ELR (cell line): ENCODE results near the gene PBOV1.
A peak's percentile ranks its signal among the peaks of the same experiment; 100 is the strongest.

Experiments
- DNase-seq: peaks from one replicate; pipeline ENCODE4 v3.0.0-alpha.2; 2015; ENCODE audit warnings: low read depth

Gene PBOV1

DNA sequence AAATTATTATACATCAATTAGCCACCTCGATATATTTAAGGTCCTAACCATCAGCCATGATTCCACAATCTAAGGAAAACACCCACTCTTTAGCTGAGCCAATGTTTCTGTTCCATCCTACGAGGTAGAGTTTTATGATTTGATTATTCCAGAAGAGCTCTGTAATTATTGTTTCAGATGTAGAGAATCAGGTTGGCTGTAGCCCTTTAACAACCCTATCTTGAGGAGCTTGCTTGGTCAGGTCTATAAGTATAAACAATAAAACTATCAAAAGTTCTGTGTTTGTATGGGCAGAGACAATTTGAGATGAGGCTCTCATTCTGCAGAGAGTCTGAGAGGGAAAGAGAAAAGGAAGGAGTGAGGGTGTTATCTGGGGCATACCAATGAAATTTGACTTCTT, at the start of gene PBOV1:
TSS of gene PBOV1 (minus strand) at position 43 of the 400 bp plus-strand sequence. CDS start 96 bp downstream, outside the sequence.
- DNase-seq = no peak

DNA sequence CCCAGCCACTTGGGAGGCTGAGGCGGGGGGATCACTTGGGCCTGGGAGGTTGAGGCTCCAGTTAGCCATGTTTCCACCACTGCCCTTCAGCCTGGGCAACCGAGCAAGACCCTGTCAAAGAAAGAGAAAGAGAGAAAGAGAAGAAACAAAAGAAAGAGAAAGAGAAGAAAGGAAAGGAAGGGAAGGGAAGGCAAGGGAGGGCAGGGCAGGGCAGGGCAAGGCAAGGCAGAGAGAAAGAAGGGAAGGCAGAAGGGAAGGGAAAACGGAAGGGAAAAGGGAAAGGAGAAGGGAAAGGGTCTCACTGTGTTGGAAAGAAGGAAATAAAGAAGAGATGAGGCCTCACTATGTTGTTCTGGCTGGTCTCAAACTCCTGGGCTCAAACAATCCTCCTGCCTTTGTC, 47.8 kb upstream of the PBOV1 start:
- DNase-seq = no peak

DNA sequence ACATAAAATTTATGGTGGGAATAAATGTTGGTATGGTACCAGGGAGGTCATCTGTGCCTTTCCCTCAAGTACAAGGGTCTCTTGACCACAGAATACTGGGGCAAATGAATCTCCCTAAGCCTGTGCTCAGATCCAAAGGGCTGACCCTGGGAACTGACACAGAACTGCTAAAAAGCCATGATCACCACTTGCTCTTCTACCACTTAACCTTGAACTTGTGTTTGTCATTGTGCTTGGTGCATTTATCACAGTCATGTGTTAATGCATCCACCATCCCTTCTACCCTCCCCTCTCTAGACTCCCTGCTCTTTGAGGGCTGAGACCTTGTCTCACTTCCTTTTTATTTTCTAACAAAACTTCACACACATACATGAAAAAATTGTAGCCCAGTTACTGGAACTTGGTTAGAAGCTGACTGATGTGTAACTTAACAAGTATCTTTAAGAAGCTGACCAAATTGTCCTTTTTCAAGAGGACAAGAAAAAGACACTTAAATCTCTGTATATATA, 46.1 kb upstream of the PBOV1 start:
- no peak for DNase-seq

DNA sequence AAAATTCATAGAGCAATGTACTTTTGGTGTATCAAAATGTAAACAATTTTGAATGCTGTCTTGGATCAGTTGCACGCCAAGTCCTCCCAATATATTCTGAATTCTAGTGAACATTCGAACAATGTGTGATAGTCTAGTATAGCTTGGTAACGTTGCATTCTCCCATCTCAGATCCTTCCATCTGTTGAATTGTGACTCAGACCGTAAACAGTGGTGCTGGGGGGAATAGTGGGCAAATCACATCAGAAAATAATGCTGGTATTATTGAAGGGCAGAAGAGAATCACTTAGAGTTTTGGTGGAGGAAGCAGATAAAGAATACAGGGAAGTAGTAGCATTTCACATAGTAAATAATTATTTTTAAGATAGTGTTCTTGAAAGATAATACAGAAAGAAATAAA, 45.7 kb upstream of the PBOV1 start:
- no peak for DNase-seq

DNA sequence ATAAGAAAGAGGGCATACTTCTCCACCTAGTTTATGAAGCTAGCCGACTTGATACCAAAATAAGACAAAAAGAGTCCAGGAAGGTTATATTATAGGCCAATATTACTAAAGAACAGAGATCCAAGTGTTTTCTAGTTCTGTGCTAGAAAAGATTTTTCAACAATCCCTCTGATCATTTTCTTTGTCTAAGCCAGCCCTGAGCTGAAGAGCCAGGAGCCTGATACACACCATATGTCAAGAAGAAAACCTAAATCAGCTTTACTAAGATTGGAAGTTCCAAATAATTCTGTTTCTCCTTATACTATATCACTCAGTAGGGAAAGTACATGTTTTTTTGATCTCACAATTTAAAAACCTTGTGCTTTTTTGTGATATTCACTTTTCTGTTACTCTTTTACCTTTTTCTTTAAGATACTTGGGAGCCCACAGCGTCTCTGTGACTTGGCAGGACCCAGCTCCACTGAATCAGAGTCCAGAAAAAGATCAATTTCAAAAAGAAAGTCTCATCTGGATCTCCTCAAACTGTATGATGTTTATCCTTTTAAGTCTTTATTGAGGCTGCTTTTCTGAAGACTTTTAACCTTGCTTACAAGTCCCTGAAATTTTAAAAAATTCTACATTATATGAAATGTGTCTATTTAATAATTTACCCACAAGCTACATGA, 43.0 kb upstream of the PBOV1 start:
- no peak for DNase-seq

DNA sequence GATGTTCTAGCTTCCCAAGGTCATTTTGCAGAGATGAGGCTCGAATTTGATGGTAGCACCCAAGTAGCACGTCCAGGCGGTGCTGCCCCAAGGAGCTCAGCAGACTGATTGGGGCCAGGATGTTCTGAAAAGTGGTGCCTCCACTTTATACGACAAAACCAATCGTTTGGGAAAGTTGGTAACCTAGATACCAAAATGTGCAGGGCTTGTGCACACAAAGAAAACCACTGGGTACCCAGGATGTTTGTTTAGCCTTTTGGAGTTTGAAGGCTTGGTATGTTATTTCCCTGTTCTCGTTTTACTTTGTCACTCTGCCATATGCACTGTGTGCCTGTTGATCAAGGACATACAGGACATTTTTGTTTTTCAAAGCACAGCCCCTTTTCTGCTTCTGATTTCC, 40.7 kb upstream of the PBOV1 start:
- DNase-seq = no peak

DNA sequence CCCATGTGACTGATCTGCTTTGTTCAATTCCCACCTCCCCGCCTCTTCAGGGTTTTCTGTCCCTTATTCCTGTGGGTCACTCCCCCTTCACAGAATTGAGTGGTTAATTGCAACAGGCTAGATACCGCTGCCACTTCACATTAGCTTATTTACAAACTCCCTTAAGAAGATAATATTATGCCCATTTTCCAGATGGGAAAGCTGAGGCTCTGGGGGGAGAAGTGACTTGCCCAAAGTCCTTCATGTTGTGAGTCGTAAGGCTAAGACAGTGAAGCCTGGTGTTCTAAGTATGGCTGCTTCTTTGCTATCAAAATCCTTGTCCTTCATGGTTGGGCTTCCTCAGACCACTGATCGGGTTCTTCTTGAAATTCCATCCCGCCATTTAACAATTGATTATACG, 39.9 kb upstream of the PBOV1 start:
- DNase-seq = no peak

DNA sequence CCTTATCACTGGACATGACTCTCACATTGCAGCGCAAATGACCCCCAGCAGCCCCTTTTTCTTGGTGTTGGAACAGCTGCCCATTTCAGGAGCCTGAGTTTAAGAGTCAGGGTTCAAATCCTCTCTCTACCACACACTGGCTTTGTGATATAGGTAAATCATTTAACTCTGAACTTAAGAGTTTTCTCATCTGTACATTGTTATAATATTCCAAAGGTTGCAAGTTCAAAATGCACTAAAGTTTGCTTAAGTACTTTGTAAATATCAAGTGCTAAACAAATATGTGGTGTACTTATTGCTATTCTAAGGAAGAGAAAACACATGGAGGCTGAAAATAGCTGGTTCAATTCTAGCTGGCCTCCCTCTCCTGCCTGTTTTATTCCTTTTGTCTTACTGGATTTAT, 39.3 kb upstream of the PBOV1 start:
- no peak for DNase-seq

DNA sequence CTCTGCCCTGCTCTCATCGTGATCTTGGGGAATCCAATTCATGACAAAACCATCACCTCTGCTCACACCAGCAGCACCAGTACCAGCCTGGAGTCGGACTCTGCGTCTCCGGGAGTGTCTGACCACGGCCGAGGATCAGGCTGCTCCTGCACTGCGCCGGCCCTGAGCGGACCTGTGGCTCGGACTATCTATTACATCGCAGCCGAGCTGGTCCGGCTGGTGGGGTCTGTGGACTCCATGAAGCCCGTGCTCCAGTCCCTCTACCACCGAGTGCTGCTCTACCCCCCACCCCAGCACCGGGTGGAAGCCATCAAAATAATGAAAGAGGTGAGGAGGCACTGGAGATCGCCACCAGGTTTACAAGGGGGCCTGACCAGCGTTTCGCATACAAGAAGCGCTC, 37.2 kb upstream of the PBOV1 start:
- DNase-seq = no peak

DNA sequence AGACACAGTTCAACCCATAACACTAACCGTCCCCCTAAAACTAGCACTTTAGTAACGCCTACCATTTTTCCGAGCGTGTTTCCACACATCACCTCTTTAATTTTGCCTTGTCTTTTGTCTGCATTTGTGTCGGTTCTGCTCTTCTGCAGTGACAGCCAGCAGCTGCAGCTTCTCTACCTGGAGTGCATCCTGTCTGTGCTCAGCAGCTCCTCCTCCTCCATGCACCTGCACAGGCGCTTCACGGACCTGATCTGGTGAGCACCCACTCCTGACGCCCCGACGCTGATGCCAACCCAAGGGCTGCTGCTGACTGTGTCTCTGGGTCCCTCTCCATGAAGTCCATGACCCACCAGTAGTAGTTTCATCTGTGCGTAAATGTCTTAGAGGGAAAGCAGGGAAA, 35.4 kb upstream of the PBOV1 start:
- DNase-seq = no peak

DNA sequence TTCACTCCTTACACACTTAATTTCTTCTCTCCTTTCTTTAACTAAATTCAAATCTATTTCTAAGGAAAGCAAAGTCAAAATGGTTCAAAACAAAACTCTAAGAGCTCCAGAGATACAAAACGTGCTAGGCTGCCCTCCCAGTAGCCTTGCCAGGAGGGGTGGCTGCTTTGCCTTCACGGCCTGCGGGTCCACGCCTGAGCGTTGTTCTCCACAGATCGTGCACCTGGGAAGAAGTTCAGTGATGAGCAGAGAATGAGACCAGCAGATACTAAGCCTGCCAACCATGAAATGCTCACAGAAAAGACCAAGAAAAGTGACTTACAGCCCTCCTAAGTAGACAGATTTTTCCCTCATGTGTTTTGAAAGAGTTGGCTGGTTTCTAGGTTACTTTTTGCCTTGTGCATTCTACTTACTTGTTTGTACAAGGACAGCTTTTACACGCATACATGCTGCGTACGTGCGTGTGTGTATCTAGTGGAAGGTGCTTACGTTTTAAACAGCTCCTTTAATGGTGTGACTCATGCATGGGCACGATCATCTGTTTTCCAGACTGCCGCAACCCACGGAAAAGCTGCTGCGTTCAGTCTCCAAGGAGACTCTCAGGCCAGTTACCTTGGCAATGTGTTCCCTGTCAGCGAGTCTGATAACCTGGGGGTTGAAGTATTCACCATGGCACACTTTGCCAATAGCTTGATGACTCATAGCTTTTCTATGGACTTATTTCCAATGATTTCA, 32.4 kb upstream of the PBOV1 start:
- DNase-seq = peak; percentile 58

DNA sequence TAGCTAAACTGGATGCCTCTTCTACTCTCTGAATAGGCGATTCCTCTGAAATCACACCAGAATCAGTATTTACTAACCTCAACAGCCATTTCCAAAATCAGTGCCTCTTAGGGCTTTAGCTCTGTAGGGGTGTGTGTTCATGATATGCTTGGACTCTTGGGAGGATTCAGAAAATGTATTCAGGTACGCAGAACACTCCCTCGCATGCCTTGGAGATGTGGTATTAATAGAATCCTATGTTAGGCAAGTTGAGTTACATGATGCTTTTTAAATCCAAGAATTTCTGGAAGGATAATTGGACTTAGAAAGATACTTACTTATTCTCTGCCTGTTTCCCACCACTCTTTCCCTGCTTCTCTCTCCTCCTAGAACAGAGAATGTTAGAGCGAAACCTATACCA, 31.8 kb upstream of the PBOV1 start:
- DNase-seq = no peak

DNA sequence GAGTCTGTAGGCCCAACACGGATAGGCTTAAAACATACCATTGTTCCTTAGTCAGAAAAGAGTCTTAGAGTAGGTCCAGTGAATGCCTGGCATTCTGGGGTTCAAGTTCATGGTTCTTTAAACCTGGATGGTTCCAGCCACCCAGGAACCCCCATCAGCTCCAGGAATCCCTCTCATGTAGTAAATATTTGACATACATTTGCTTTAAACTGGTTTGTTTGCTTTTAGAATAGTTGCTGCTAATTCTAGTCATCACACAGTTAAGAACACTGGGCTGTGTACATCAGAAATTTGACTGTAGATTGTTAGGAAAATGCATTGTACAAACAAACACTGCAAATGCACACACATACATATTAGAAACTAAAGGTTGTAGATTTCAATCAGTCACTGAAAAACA, 30.6 kb upstream of the PBOV1 start:
- no peak for DNase-seq

DNA sequence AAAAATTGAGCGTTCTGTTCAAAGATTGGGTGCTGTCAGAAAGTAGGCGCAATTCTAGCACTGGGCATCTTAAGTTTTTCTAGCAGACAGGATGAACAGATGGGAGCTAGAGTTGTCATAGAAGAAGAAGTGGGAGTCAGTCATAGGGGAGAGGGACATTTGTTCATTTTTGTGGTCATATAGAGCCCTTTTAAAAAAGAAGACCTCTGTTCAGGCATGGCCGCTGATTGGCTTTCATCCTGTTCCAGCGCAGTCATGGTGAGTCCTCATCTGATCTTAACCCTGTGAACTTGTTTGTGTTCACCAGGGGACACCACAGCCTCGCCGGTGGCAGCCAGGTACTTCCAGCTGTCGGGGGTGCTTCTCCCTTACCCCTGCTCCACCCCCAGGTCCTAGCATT, 29.7 kb upstream of the PBOV1 start:
- no peak for DNase-seq

DNA sequence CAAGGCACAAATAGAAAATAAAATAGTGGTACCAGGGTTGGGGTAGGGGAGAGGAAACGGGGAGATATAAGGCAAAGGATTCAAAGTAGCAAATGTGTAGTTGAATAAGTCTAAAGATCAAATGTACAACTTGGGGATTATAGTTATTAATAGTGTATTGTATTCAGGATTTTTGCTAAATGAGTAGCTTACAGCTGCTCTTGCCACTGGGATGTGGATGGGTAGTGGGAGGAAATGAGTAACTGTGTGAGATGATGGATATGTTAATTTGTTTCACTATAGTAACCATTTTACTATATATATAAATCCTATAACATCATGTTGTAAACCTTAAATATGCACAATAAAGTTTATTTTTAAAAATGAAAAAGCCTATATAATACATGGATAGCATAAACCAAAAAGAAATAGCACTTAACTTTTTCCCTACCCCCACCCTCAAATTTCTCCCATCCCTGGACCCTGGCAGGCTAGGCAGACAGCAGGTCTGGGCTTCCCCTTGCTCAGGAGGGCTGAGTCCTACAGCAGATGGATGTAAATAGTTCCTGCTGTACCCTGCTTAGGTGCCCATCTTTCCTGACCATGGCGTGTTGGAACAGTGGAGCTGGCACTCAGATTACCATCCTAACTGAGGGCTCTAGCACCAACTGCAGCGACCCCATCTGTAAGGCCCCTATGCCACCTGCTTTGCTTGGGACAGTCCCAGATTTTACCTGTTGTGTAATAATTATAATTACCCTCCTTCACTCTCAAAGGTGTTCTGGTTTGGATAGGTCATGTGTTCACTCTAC, 28.6 kb upstream of the PBOV1 start:
- DNase-seq = peak; percentile 23

DNA sequence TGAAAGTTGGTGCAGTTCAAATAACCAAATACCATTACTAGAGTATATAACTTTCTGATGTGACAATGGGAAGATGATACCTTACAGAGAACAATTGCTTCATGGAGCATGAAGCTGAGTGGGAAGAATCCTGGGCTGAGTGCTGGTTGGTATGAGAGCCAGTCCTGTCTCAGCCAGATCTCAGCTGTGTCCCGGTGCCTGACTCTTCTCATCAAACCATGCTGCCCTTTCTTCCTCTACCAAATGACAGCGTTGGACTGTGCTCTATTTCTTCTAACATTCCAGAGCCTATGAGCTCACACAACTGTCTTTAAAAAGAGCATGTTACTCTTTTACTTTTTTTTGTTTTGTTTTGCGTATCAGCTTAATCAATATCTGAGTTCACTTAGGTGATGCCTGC, 27.5 kb upstream of the PBOV1 start:
- no peak for DNase-seq

DNA sequence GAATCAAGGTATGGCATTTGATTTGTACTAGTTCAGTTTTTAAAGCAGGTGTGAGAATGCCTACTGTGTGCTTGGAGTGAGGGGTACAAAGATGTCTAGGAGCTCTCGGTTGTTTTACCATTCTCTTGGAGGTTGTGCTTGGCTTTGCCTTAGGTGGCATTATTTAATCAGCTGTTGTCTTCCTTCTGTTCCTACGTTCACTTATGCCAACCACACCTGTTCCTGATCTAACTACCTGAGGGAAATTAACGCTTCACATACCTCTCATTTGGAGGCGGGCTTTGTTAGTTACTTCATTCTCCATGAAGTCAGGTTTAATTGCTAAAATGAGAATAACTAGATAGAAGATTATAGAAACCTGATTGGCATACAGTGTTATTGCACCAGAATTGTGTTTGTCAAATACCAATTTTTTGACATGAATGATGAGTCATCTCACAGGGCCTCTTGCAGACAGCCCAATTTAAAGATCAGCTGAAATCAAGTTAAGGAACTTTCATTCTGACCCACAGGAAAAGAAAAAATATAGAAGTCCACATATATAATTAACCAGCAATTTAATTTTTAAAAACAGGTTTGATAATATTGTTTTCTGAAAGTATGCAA, 24.8 kb upstream of the PBOV1 start:
- no peak for DNase-seq

DNA sequence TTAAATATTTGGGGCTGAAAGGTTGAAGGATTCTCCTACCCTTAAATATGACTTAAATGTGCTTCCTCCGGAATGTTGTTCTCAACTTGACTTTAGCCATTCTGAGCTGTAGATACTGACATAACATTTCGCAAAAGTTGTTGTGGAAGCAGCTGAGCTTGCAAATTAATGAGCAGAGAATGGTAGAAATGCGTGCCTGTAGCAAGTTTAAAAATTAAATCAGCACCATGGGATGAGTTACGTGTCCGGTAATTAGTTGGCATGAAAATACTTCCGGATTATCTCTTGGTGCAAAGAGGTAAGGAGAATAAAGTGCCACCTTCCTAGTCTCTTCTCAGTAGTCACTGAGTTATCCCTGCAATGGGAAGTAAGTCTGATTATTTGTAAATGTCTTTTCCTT, 23.6 kb upstream of the PBOV1 start:
- DNase-seq = no peak

DNA sequence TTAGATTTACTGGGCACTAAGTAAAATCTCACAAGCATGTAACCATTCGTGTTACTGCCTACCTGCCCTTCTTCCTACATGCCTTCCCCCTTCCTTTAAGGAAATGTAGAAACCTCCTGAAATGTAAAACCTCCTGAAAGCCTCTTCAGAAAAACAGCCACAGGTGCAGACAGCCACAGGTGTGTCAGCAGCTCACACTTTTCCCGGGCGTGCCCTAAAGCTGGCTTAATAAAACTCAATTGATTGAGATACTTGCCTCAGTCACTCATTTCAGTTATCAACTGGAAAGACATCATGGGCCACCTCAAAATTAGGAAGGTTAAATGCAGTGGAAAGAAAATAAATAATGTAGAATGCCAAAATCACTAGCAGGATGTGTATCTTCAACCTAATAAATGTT, 23.1 kb upstream of the PBOV1 start:
- no peak for DNase-seq

DNA sequence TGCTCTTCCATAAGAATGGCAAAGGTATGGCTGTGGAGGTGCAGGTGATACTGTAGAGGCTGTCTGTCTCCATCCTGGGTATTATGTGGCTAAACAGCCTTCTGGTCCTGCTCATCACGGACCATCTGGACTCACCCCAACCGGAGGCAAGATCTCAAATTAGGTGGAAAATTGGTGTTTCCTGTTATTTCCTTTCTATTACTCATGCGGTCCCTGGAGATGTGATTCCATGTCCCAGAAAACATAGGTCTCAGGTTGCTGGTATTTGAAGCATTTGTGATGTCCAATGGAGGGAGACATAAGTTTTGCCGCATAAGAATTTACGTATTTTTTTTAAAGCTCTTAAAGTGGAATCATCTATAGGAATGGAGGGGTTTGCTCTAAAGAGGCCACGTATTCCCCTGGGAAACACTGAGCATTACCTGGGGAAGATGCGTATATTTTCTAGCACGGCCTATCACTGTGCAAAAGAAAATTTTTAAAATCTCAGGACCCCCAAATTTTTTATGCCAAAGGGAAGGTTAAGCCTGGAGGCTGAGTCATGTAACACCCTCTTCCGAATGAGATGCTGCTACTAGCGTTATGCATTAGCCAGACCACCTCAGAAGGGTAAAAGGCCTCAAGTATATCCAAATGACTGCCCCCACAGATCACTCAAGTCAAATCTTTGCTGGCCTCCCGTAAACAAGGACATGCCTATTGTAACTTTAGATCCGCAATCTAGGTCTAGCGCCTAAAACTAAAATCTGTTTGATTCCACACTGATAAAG, 22.4 kb upstream of the PBOV1 start:
- peak; percentile 59 for DNase-seq

DNA sequence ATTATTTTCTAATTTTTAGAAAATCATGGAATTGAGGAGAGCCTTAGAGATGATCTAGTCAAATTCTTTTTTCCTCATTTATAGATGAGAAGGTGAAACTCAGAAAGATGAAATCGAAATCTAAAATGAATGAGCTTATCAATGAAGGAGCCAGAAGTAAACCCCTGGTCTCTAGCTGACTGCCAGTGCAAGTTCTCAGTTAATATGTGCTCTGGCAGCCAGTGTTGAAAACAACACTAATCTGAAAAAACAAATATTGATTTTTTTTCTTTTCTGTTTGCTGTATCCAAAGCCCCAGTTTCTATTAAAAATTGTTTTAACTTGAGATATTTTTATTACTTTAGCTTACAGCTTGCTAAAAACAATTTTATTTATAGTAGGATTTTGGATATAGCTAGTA, 21.5 kb upstream of the PBOV1 start:
- no peak for DNase-seq

DNA sequence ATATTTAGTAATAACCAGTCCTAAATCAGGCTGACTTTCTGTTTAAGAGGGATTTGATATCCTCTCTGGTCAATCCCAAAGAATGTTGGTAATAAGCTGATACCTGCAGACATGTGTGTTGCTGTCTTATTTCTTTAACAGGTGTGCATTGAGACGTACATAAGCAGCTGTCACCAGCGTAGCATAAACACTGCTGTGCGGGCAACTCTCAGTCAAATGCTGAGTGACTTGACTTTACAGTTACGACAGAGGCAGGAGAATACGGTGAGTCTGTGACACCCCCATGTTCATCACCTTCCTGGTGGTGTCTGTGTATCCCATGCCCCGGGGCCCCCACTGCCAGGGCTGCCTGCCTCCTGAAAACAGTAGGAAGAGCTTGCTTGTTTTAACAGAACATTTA, 20.1 kb upstream of the PBOV1 start:
- DNase-seq = no peak
